Activated T-cell treated with anti-CD3 and anti-CD28 coated beads, Interleukin-2, amount 50 U/mL, for 72 hours (primary cell): Measurements from ENCODE around the gene GAS2L2. TPM values are rescaled to one million over a fixed set of nuclear protein-coding genes. Genes with fewer than 3 reads are reported as not detected.
A peak's percentile ranks its signal among the peaks of the same experiment; 100 is the strongest.
"Not testable (repeated sequence)": the region's sequence is repeated elsewhere in the genome, so short reads cannot be mapped to it uniquely, and the experiment has no call there.

Source experiments
- ATAC-seq, 2 donors: fragments of 150-1000 bp; cut with Tn5 transposase; replicated peaks in 1 of 2; 2 replicates each; pipeline ENCODE4 v1.10.0; 2021; ENCODE audit warnings: moderate library complexity in 2 of 2, mild to moderate bottlenecking in 1 of 2
- DNase-seq, 2 donors: peaks; one replicate each; pipeline ENCODE4 v3.0.0; 2021 to 2022; ENCODE audit warnings: mixed read lengths in 1 of 2
- H3K27ac Mint-ChIP-seq: one replicate; pipeline ENCODE4 v1.8.0; 2022; ENCODE audit warnings: mild to moderate bottlenecking, moderate library complexity, mixed read lengths
- H3K27me3 Mint-ChIP-seq: one replicate; pipeline ENCODE4 v1.8.0; 2022; ENCODE audit warnings: low read depth, mixed read lengths
- H3K36me3 Mint-ChIP-seq, 2 donors: one replicate each; pipeline ENCODE4 v1.8.0; 2022; ENCODE audit warnings: mixed read lengths in 2 of 2, mild to moderate bottlenecking in 1 of 2; ENCODE audit not compliant: insufficient read depth in 2 of 2
- H3K4me1 Mint-ChIP-seq: one replicate; pipeline ENCODE4 v1.8.0; 2022; ENCODE audit warnings: low read depth, mixed read lengths
- H3K4me3 Mint-ChIP-seq, 2 donors: one replicate each; pipeline ENCODE4 v1.8.0; 2022; ENCODE audit warnings: mild to moderate bottlenecking in 2 of 2, mixed read lengths in 2 of 2, moderate library complexity in 2 of 2
- H3K9me3 Mint-ChIP-seq, 2 donors: one replicate each; pipeline ENCODE4 v1.8.0; 2022; ENCODE audit warnings: mixed read lengths in 2 of 2
- total RNA-seq, 2 donors: library from RNA; stranded (reverse); gene quantifications; one replicate each; pipeline ENCODE4 v1.2.3, GENCODE V29; 2022

The GAS2L2 gene
- total RNA-seq, 2 donors from 2014 or later: 0.09 to 0.17 TPM

DNA sequence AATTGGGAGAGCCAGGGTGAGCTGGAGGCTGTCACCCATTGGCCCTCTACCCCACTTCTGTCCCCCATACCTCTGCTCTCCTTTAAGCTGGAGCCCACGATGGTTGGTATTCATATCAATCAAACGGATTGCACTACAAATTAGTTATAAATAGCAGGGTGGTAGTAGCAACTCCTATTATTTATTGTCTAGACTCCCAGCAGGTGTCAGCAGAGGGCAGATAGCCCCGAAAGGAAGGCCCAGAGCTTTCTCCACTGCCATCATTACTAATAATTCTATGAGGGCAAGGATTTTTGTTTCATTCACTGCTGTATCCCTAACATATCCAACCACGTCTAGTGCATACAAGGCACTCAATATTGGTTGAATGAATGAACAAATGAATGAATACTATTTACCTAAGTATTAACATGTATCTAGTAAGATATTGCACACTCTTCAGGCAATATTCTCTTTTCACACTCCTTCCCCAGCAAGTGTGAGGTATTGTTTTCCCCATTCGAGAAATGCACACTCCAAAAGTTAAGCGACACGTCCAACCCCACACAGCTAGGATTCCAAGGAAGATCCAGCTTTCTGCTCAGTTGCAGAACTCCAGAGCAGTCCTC lies 14.0 kb upstream of the GAS2L2 start:
- Mint-ChIP-seq H3K4me1 (peaks cover 8% of the 10 kb centered on the region), H3K4me3 (no peak overlapping the region), H3K27ac (no peak overlapping the region), H3K9me3 (no peaks in the 10 kb centered on the region), H3K36me3 (peaks cover 0 to 1% of the 10 kb centered on the region in 2 donors), H3K27me3 (peaks cover 3% of the 10 kb centered on the region)
- no peak for DNase-seq
- no peak for ATAC-seq

DNA sequence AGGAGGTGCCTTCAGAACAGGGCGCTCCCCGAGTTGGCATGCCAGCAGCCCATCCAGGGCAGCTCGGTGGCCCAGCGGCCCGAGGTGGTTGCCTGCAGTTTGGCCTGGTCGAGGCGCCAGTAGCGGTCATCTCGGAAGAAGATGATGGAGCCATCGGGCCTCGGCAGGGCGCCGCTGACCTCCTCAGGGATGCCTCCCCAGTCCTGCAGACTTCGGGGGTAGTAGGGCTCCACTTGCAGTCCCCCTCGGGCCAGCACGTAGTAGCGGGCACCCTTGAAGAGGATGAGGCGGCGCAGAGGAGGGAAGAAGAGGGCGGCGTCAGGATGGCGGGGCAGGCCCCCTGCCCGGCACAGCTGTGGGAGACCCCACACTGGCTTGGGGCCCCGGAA lies 13.4 kb upstream of the GAS2L2 start:
- Mint-ChIP-seq H3K9me3 (no peaks in the 10 kb centered on the region), H3K27ac (no peak overlapping the region), H3K4me3 (no peak overlapping the region), H3K36me3 (peaks cover 0 to 1% of the 10 kb centered on the region in 2 donors), H3K4me1 (peaks cover 8% of the 10 kb centered on the region), H3K27me3 (no peaks in the 10 kb centered on the region)
- DNase-seq: no peak
- no peak for ATAC-seq

DNA sequence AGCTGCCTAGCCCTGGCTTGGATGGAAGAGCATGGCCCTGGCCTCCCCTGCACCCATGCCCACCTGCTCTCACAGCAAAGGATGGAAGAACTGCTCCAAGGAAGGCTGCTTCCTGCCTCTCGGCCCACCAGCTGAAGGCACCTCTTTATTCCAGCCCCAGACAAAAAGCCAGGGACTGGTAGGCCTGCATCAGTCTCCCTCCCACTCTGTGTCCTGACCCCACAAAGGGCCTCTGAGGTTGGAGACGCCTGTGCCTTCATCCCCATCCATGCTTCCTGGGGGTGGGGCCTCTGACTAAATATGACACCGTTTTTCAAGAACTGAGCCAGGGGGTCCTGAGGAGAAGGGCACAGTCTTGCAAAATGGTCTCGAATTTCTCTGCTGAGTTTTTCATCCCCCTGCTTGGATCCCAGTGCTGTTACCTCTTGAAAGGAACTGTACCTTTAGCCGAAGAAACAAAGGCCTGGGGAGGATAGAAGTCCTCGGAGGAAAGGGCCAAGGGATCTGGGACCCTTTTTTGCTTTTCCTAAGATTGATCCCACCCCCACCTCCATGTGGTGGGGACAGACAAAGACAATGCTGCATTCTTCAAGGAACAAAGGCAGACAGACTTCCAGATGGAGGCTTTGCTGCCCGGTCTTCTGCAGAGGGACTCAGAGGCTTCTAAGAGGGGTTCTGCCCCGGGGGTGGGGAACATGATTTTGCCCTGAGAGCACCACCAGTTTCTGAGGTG lies 12.9 kb upstream of the GAS2L2 start:
- Mint-ChIP-seq H3K4me1 (peaks cover 8% of the 10 kb centered on the region), H3K4me3 (no peak overlapping the region)

DNA sequence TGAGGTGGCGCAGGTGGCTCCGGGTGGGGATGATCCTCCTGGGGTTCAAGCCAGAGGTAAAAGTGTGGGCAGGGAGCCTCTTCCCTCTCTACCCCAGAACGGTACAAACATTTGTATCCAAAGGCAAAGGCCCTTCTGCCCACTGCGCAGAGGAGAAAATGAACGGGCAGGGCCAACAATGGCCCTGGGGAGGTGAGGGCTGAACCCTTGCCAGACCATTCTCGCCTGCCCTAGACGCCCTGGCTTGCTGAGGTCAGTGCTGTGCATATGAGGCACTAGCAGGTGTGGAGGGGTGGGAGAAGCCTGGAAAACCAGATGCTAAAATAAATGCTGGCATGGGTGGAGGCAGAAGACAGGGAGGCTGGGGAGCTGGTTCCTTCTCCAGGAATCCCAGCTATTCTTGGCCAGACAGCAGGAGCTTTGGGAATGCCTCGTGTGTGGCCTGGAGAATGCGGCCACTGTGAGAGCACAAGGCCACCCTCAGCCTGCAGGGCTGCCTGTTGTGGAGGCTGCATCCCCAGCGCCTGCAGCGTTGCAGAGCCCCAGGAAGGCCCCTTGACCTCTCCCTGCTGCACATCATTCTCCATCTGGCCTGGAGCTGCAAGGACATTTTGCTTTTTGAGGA lies 12.2 kb upstream of the GAS2L2 start:
- no peaks in the 10 kb centered on the region for H3K9me3 Mint-ChIP-seq
- no peak for ATAC-seq
- peaks cover 0 to 1% of the 10 kb centered on the region in 2 donors for H3K36me3 Mint-ChIP-seq

More for the DNA sequence above, 12.9 kb upstream of the GAS2L2 start:
- Mint-ChIP-seq H3K36me3 (peaks cover 0 to 1% of the 10 kb centered on the region in 2 donors), H3K27me3 (no peaks in the 10 kb centered on the region), H3K27ac (no peak overlapping the region), H3K9me3 (no peaks in the 10 kb centered on the region)
- no peak for DNase-seq
- ATAC-seq: no peak

DNA sequence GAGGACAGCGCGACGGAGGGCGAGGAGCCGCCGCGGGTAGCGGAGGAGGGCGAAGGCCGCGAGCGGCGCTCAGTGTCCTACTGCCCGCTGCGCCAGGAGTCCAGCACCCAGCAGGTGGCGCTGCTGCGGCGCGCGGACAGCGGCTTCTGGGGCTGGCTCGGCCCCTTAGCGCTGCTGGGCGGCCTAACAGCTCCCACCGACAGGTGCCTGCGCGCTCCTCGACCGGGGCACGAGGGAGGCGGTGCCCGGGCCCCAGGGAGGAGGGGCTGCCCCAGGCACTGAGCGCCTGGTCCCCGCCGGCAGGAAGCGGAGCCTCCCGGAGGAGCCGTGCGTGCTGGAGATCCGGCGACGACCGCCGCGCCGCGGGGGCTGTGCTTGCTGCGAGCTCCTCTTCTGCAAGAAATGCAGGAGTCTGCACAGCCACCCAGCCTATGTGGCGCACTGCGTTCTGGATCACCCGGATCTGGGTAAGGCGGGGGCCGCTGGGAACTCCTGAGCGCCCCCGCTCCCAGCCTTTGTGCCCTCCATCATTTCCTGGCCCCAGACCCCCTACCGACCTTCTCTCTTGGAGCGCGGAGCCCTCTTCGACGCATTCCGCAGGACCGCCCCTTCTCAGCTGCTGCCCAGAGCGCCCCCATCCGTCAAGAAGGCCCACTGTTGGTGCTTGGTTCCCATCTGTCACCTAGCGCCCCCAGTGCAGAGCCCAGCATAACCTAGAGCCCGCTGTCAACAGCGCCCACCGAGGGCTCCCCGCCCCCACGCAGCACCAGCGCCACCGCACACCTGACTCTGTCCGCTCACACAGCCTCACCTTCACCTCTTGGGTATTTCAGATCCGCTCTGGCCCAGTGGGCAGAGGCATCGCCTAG lies 11.3 kb upstream of the GAS2L2 start:
- Mint-ChIP-seq H3K9me3 (no peaks in the 10 kb centered on the region), H3K36me3 (peaks cover 0 to 1% of the 10 kb centered on the region in 2 donors), H3K27ac (peak overlapping the region; percentile 52), H3K4me3 (peak overlapping the region; percentile 92), H3K4me1 (peaks cover 8% of the 10 kb centered on the region), H3K27me3 (no peaks in the 10 kb centered on the region)
- peak; percentile 92 to 95 for DNase-seq
- peak; percentile 91 to 93 for ATAC-seq

More for the DNA sequence above, 12.2 kb upstream of the GAS2L2 start:
- peak overlapping the region; percentile 92 for H3K4me3 Mint-ChIP-seq
- DNase-seq: no peak
- H3K27me3 Mint-ChIP-seq: no peaks in the 10 kb centered on the region
- peaks cover 8% of the 10 kb centered on the region for H3K4me1 Mint-ChIP-seq
- H3K27ac Mint-ChIP-seq: no peak overlapping the region

DNA sequence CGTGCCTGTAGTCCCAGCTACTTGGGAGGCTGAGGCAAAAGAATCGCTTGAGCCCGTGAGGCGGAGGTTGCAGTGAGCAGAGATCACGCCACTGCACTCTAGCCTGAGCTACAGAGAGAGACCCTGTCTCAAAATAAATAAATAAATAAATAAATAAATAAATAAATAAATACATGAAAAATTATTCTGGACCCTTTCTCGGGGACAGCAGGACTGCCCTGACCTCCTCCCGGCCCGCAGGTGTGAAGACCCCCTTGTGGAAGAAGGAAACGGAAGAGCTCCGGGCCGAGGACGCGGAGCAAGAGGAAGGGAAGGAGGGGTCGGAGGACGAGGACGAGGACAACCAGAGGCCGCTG lies 10.7 kb upstream of the GAS2L2 start:
- peak overlapping the region; percentile 92 for H3K4me3 Mint-ChIP-seq
- no peak overlapping the region for H3K27ac Mint-ChIP-seq
- no peak for ATAC-seq

DNA sequence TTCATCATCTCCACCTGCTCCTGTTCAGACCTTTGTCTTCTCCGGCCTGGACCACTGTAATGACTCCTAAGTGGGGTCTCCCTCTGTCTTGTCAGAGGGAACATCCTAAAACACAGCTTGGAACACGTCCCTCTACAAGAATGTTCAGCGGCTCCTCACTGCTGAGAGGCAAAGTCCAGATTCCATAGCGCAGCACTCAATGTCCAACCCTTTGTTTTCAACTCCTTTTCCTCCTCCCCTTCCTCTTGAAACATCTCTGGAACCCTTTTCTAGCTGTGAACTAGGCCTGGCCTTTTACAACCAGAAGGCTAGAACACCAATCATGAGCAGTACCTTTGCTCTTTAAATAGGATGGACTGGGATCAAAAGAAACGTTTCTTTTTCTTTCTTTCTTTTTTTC lies 8.6 kb upstream of the GAS2L2 start:
- no peaks in the 10 kb centered on the region for H3K9me3 Mint-ChIP-seq

More for the DNA sequence above, 10.7 kb upstream of the GAS2L2 start:
- Mint-ChIP-seq H3K4me1 (peaks cover 8% of the 10 kb centered on the region), H3K36me3 (peaks cover 0 to 1% of the 10 kb centered on the region in 2 donors), H3K27me3 (no peaks in the 10 kb centered on the region), H3K9me3 (no peaks in the 10 kb centered on the region)
- no peak for DNase-seq

DNA sequence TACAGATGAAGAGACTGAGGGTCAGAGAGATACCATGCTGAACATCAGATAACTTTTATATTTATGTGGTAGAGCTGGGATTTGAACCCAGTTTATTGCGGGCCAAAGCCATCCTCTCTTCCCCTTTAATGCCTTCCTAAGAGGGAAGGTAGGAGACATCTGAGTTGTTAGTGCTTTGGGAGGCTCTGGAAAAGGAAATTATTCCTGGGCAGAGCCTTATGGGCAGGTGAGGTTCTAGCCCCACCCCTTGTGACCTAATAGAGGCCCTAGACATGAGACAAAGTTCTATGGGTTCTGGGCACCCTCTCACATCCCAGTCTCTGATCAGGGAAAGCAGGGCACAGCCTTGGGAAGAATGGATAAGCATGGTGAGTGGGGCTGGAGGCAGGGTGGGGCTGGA lies 7.5 kb upstream of the GAS2L2 start, which contains the start of gene C17orf50:
TSS of gene C17orf50 (plus strand) at position 301 of the 400 bp plus-strand sequence. CDS start at position 356, 55 bp downstream.
- Mint-ChIP-seq H3K4me1 (peaks cover 8% of the 10 kb centered on the region), H3K4me3 (no peak within 1 kb of the TSS), H3K27me3 (no peaks in the 10 kb centered on the region), H3K9me3 (no peaks in the 10 kb centered on the region), H3K36me3 (peaks cover 0 to 1% of the 10 kb centered on the region in 2 donors), H3K27ac (no peak within 1 kb of the TSS)
- no peak for ATAC-seq
- DNase-seq: no peak

More for the DNA sequence above, 8.6 kb upstream of the GAS2L2 start:
- Mint-ChIP-seq H3K4me3 (no peak overlapping the region), H3K4me1 (peaks cover 8% of the 10 kb centered on the region), H3K36me3 (peaks cover 0 to 1% of the 10 kb centered on the region in 2 donors), H3K27ac (no peak overlapping the region), H3K27me3 (no peaks in the 10 kb centered on the region)
- ATAC-seq (no peak), DNase-seq (no peak)

DNA sequence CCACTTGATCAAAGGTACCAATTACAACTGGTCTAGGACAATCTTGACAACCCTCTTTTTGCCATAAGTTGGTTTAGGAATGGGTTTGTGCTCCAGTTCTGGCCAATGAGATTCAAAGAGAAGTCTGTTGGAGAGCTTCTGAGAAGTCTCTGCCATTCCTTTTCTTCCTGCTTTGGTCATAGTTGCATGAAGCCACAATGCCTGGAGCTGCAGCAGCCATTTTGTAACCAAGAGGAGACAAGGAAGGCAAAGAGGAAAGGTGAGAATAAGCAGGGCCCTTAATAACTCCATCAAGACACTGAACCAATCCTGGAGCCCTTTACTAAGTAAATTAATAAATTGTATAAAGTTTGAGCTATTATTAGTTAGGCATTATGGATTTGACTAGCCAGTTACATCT lies 4.2 kb upstream of the GAS2L2 start:
- no peak overlapping the region for H3K4me3 Mint-ChIP-seq
- H3K36me3 Mint-ChIP-seq: no peaks in the 10 kb centered on the region
- DNase-seq (no peak), ATAC-seq (no peak)
- H3K27me3 Mint-ChIP-seq: no peaks in the 10 kb centered on the region
- no peak overlapping the region for H3K27ac Mint-ChIP-seq
- H3K9me3 Mint-ChIP-seq: no peaks in the 10 kb centered on the region
- no peaks in the 10 kb centered on the region for H3K4me1 Mint-ChIP-seq

DNA sequence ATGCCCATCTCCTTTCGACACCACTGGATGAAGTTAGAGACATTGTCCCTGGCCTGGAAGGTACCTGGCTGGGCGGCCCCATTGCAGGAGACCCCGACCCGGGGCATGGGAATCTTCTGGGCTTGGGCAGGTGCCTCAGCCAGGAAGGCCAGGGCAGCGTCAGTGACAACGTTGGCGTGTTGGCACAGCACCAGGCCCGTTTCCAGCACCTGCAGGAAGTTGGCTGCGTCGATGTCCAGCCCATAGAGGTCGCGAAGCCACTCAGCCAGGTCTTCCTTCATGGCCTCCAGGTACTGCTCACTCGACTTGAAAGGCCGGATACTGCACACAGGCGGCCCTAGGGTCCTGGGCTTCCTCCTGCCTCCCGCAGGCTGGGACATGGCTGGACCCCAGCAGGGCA lies 568 bp downstream of the GAS2L2 start:
- peaks cover 31% of the 10 kb centered on the region for H3K27me3 Mint-ChIP-seq
- H3K4me1 Mint-ChIP-seq: peaks cover 26% of the 10 kb centered on the region

DNA sequence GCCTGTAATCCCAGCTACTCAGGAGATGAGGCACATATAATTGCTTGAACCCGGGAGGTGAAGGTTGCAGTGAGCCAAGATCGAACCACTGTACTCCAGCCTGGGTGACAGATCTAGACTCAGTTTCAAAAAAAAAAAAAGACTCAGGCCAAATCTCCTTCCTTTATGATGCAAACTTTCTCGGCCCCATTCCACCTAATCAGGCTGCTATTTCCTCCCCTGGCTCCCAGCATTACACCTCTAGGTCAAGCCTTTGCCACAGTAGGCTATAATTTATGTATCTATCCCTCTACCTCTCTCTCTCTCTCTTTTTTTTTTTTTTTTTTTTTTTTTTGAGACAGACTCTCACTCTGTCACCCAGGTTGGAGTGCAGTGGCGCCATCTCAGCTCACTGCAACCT lies 1.5 kb downstream of the GAS2L2 start:
- not testable (repeated sequence) for ATAC-seq, DNase-seq, H3K9me3 Mint-ChIP-seq, H3K27ac Mint-ChIP-seq, H3K36me3 Mint-ChIP-seq, H3K4me3 Mint-ChIP-seq
- H3K4me1 Mint-ChIP-seq: peaks cover 26% of the 10 kb centered on the region
- peaks cover 31% of the 10 kb centered on the region for H3K27me3 Mint-ChIP-seq

More for the DNA sequence above, 568 bp downstream of the GAS2L2 start:
- H3K36me3 Mint-ChIP-seq: no peaks in the 10 kb centered on the region
- H3K27ac Mint-ChIP-seq: no peak overlapping the region
- no peaks in the 10 kb centered on the region for H3K9me3 Mint-ChIP-seq
- no peak overlapping the region for H3K4me3 Mint-ChIP-seq
- ATAC-seq (no peak), DNase-seq (no peak)

DNA sequence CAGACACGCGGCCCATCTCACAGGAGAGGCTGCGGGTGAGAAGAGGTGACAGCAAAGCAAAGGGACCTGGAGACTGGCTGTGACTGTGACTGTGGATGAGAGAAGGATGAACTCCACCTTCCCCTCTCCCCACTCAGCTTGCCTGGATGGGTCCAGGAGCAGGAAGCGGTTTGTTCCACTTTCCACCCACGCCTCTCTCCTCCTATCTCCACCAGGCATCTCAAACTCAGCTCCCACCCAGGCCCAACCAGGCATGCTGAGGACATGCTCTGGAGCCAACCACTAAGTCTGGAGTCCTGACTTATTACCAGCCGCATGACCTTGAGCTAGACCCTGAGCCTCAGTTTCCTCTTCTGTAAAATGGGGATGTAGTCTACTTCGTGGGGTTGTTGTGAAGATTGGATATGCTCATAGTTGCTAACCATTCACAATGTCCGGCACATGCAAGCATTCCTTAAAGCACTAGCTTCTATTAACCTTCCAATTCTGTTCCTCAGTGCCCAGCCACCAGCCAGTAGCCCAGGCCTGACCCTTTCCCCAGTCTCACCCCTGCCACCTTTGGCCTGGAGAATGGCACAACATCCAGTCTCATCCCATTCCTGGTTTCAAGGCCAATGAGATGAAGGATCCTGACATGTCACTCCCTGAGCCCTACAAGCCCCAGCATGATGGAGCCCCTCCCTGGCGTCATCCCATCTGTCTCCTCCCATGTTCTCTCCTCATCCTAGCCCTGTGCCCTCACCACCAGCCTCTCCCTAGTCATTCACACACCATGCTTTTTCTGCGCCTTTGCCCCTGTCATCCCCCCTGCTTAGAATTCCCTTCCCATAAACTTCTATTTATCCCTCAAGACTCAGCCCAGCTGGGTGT lies 2.3 kb downstream of the GAS2L2 start:
- DNase-seq: no peak
- no peaks in the 10 kb centered on the region for H3K9me3 Mint-ChIP-seq
- no peak for ATAC-seq
- H3K4me1 Mint-ChIP-seq: peaks cover 26% of the 10 kb centered on the region
- no peak overlapping the region for H3K27ac Mint-ChIP-seq
- peaks cover 31% of the 10 kb centered on the region for H3K27me3 Mint-ChIP-seq
- peak overlapping the region; percentile 42 to 68 for H3K4me3 Mint-ChIP-seq
- no peaks in the 10 kb centered on the region for H3K36me3 Mint-ChIP-seq
